Caki2 (cell line): ENCODE results near the gene ACP2. TPM values are rescaled to one million over a fixed set of nuclear protein-coding genes. Genes with fewer than 3 reads are reported as not detected.
A peak's percentile ranks its signal among the peaks of the same experiment; 100 is the strongest.

Experiments used
- DNase-seq: peaks from one replicate; pipeline ENCODE4 v3.0.0-alpha.2; 2015; ENCODE audit warnings: low read depth
- in situ Hi-C: cut with HindIII; loops from 2 replicates; pipeline ENCODE4 v1.10.0; 2016; ENCODE audit warnings: low sequenced_read_pairs, low pct_unique_long_range_greater_than_20kb, mixed read lengths
- total RNA-seq: library from RNA; depleted of rRNA; stranded (reverse); fragments of >200 nt; shearing (Covaris generic); gene quantifications from 2 replicates; pipeline ENCODE4 v1.2.3, GENCODE V29; 2014; ENCODE audit warnings: low replicate concordance

ACP2 gene
- total RNA-seq, 1 experiment from 2014 or later = 12.3 TPM

DNA sequence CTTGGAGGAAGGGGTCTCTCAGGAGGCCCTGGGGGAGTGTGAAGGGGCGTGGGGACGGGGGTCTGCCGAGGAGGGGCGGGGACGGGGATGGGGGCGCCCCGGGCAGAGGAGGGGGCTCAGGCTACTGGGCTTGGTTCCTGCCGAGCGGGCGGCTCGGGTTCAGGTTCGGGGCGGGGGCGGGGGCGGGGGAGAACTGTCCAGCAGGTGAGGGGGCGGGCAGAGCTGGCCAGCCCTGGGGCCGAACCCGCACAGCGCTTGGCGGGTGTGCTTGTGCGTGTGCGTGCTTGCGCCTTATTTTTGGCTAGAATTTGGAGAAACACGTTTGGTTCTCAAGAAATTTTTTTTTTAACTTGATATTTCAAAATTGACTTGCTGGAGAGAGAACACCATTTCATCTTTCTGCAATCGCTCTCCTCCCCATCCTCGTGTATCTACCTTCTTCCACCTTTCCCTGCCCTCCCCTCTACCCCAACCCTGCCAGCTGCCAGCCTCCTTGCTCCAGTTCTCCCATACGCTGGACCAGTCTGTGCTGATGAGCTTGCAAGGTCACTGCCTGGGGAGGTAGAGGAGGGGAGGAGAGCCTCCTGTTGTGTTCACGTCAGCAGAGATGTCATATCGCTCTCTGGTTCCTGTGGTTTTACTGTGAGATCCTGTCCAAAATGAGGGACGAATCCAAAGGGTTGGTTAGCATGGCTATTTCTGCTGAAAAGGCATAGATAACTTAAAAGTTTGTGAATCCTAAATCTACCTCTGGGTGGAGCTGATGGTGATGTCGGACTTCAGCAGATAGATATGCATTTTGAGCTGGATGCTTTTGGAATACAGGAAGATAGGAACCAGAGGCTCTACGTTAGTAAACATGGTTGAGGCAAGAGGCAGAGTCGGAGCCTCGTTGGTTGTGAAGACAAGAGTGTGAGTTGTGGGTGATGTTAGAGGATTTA lies 22.0 kb upstream of the ACP2 start:
- DNase-seq = peak; percentile 23
- in situ Hi-C loops = no loop called here

DNA sequence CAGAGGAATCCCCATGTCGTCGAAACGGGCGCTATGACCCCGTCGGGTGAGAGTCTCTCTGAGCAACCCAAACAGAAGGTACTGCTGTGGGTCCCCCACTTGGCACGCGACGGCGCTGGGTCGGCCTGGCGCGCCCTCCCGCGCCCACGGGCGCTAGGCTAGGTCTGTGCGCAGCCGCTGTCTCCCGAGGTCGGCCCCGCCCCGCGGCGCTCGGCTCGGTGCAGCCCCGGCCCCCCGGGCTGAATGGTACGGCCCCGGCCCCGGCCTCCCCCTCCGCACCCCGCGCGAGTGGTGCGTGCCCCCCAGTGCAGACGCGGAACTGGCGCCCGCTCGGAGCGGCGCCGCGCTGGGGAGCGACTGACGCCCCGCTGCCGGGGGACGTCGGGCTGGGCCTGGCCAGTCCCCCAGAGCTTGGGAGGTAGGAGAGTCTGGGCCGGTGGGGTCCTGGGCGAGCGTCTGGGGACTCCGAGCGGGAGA lies 21.3 kb upstream of the ACP2 start, which contains the start of gene MADD:
Gene MADD (plus strand): TSS at position 305 of the 477 bp plus-strand sequence.
- DNase-seq = peak; percentile 55
- in situ Hi-C loops = no loop called here

DNA sequence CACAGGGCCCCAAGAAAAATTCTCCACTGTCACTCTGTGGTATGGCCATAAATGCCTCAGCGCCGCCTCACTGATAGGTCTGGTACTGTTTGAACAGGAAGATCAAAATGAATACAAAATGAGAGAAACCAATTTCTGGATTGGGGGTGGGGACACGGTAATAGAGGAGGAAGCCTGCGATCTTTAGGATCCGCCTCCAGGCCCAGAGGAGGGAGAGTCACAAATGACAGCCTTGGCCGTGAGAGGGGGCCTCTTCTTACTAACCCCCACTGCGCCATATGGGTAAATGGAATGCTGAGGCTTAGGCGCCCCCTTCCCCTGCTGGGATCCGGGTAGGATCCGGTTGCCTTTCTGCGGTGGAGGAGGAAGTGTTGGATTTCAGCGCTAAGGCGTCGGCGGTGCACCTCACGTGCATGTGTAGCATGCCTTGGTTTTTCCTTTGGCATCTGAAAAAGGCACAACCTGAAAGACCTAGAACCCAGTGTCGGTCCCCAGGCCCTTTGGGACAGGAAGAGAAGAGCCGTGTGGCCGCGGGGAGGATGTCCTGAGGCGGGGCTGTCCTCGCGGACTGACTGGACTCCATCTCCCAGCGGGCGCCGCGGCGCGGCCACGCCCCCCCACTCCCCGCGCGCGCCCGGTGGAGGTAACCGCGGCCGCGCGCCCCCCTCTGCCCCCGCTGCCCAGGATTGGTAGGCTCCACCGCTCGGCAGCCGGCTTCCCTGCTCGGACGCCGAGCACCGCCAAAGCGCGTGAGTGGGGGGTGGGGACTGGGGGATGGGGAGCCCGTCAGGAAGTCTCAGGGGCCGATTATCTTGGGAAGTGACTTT lies 20.6 kb upstream of the ACP2 start:
- in situ Hi-C loops = no loop called here

DNA sequence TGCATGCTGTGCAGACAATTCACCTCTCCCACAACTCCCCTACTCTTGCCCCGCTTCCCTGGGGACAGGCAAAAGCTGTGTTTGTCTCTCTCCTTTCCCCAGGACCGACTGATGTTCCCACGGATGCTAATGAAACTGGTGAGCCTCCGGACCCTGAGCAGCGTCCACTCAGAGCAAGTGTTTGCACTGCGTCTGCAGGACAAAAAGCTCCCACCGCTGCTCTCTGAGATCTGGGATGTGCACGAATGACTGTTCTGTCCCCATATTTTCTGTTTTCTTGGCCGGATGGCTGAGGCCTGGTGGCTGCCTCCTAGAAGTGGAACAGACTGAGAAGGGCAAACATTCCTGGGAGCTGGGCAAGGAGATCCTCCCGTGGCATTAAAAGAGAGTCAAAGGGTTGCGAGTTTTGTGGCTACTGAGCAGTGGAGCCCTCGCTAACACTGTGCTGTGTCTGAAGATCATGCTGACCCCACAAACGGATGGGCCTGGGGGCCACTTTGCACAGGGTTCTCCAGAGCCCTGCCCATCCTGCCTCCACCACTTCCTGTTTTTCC lies 19.9 kb upstream of the ACP2 start:
- in situ Hi-C loops = no loop called here
- no peak for DNase-seq

More for the DNA sequence above, 20.6 kb upstream of the ACP2 start:
- peak; percentile 83 for DNase-seq

DNA sequence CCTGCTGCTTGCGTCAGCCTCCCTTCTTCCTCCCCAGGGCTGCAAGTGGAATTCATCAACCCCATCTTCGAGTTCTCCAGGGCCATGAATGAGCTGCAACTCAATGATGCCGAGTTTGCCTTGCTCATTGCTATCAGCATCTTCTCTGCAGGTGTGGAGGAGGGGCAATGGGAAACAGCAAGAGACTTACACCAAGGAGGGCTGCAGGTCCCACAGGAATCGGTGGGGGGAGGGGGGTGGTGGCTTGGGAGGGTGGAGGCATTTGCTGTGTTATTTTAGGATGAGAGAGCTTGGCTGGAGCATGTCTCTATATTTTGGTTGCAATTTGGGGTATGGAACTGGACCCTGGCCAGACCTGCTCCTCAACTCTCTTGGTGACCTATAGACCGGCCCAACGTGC lies 19.3 kb upstream of the ACP2 start:
- in situ Hi-C loops = no loop called here
- DNase-seq = no peak

DNA sequence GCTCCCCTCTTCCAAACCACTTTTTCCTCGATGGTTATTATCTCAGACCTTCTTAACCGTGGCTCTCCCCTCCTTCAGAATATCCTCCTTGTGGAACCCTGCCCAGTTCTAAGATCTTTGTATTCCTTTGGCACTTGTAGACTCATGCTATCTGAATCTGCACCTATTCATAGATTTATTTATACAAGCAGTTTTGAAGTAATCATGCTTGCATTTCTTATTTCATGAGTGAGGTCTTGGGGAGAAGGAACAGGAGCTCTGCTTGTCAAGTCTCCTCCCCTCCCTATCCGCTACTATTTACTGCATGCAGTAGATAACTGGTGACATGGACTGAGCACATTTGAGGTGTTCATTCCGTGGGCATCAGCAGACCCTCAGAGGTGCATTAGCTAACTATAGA lies 15.9 kb upstream of the ACP2 start:
- in situ Hi-C loops = no loop called here
- DNase-seq = no peak

DNA sequence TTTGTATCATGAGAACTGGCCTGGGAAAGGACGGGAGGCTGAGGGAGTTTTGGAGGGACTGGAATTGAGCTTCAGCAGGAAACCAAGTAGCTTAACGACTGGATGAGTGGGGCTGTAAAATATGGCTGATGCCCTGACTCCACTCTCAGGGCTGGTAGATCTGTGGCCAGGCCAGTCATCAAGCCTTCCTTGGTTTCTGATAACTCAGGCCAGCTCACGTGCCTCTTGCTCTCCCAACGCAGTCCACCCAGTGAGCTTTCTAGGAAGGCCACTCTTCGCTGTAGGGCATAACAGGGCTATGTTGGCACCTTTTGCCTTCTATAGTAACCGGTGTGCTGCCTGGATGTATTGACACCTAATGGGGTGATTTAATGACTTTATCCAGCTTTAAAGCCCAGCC lies 15.5 kb upstream of the ACP2 start:
- in situ Hi-C loops = no loop called here
- no peak for DNase-seq

DNA sequence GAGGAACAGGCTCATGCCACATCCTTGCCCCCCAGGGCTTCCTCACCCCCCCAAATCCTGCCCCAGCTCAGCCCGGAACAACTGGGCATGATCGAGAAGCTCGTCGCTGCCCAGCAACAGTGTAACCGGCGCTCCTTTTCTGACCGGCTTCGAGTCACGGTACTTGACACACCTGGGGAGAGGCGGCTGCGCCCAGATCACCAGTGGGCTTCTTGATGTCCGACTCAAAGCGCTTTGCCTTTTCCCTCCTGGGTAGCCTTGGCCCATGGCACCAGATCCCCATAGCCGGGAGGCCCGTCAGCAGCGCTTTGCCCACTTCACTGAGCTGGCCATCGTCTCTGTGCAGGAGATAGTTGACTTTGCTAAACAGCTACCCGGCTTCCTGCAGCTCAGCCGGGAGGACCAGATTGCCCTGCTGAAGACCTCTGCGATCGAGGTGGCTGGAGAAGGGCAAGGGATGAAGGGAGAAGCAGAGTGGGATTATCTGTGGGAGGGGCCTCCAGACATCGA lies 12.7 kb upstream of the ACP2 start:
- DNase-seq = no peak

DNA sequence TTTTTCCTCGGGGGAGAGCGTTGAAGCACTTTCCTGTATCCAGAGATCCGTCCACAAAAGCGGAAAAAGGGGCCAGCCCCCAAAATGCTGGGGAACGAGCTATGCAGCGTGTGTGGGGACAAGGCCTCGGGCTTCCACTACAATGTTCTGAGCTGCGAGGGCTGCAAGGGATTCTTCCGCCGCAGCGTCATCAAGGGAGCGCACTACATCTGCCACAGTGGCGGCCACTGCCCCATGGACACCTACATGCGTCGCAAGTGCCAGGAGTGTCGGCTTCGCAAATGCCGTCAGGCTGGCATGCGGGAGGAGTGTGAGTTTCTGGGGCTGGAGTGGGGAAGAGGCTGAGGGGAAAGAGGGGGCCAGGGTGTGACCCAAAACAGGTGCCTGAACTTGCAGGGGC lies 11.8 kb upstream of the ACP2 start:
- in situ Hi-C loops = no loop called here
- no peak for DNase-seq

More for the DNA sequence above, 12.7 kb upstream of the ACP2 start:
- in situ Hi-C loops = no loop called here

DNA sequence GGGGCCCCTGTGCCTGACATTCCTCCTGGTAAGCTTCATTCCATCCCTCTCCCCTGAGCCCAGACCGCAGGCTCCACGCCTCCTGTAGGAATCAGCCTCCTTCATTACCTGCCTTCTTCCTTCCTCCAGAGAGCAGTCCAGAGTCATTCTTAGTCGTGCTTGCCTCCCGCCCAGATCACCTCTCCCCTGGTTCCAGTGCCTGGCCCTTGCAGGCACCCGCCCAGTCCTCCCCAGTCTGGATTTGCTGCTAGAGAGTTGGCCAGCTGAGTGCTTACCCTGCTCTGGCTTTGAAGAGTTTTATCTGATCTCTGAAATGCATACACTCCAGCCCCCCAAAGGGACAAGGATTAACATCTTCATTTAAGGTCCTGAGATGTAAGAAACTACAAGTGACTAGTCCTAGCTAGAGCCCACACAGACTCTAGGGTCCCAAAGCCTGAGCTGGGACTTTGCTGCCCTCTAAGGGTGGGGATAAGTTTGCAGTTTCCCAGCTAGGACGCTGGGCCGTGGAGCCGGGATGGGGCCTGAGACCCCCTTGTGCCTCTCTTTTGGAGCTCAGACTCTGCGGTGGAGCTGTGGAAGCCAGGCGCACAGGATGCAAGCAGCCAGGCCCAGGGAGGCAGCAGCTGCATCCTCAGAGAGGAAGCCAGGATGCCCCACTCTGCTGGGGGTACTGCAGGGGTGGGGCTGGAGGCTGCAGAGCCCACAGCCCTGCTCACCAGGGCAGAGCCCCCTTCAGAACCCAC lies 10.8 kb upstream of the ACP2 start:
- in situ Hi-C loops = no loop called here
- DNase-seq = peak; percentile 45

DNA sequence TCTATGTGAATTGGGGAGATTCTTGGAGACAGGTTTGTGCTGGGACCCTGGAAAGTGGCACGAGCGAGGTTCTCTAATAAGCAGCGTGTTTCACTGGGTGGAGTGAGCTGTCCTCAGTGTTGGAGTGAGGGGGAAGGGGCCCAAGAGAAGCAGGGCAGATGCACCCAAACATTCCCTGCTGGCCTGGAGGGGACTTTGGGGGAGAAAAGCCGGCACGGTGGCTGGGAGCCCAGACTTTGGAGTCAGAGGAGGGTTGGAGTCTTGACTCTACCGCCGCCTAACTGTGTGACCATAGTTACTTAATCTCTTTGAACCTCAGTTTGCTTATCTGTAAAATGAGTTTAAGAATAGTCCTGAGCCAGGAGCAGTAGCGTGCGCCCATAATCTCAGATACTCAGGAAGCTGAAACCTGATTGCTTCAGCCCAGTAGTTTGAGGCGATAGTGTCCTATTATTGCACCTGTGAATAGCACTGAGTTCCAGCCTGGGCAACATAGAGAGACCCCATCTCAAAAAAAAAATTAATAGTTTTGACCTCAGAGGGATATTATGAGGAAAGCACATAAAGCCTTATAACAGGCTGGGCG lies 9.8 kb upstream of the ACP2 start:
- in situ Hi-C loops = no loop called here
- DNase-seq = no peak

DNA sequence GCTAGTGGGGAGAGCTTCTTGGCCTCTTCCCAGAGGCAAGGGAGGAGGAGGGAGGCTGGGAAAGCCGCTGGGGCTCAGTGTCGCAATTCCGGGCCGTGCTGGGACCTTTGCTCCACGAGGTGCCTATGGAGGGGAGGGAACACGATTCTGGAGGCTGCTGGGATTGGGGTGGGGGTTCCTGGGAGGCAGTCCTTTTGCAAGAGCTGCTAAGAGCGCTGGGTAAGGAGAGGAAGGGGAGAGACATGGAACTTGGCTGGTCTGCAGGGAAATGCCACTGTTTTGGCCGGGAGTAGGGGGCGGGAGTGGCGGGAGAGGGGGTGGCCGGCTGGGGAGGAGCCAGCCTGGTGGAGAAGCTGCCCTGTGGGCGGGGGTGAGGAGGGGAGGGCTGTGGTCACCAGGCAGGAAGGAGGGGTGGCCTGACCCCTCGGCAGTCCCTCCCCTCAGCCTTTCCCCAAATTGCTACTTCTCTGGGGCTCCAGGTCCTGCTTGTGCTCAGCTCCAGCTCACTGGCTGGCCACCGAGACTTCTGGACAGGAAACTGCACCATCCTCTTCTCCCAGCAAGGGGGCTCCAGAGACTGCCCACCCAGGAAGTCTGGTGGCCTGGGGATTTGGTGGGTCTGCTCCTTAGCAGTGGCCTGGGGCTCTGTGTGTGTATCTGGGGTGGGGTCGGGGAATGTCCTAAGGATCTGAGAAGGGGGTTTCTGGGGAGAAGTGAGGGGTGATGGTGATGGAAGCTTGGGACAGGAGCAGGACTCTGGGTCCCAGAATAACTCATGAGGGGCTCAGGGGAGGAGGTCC lies 9.1 kb upstream of the ACP2 start, which contains the start of gene NR1H3:
Gene NR1H3 (plus strand): TSS at position 480 of the 800 bp plus-strand sequence. CDS start 1,221 bp downstream, outside the sequence.
- in situ Hi-C loops = no loop called here
- no peak for DNase-seq

DNA sequence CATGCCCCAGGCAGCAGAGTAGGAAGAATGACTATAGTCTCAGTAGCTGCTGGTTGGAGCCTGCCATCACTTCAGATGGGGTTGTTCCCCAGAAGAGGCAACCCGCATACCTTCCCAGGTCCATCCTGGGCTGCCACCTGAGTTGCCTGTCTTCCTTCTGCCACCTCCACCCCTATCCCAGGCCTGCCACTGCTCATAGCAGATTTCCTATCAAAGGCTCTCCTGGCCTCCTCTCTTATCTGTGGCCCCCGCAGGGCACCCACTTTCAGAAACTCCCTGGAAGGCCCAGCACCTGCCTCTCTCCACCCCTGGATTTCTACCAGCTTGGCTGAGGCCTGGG lies 8.5 kb upstream of the ACP2 start:
- in situ Hi-C loops = no loop called here
- DNase-seq = no peak

DNA sequence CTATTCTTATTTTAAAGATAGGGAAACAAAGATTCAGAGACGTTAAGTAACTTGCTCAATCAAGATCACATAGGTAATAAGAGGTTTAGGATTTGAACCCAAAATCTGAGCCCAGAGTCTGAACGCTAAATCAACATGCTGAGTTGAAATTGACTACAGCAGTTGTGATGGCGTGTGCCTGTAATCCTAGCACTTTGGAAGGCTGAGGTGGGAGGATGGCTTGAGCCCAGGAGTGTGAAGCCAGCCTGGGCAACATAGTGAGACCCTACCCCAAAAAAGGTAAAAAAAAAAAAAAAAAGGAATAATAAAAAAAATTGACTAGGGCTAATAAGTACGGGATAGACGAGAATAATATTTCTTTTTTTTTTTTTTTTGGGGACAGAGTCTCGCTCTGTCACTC lies 7.8 kb upstream of the ACP2 start:
- in situ Hi-C loops = no loop called here
- no peak for DNase-seq

DNA sequence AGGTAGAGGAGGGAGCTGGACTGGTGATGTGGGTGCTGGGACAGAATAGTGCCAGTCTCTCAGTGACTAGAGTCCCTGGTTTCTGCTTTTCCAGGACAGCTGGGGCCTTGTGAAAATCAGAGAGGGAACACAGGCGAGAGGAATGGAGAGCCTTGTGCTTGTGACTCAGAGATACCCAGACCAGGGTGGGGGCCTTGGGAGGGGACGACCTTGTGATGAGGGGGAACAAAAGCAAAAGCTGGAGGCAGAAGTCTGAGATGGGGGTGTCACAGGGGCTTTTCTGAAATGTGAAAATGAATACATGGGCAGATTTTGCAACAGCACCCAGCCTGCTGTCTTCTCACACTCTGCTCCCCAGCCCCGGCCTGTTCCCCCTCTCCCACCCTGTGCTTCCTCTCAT lies 5.8 kb upstream of the ACP2 start:
- in situ Hi-C loops = no loop called here
- no peak for DNase-seq

DNA sequence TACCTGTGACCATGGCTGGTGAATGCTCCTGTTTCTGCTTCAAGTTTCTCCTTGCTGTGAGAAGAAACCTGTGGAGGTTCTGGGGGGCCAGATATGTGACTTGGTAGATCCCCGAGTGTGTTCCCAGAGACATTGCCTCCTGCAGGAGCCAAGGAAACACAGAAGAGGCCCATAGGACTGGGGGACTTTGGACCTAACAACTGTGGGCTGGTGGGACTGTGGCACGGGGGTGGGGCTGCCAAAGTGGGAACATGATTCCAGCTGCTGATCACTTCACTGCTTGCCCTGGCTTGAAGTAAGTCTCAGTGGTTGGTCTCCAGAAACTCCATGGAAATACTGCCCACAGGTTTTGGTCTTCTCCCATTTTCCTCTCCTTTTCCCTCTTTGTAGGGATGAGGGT lies 5.0 kb upstream of the ACP2 start:
- DNase-seq = no peak
- in situ Hi-C loops = no loop called here

DNA sequence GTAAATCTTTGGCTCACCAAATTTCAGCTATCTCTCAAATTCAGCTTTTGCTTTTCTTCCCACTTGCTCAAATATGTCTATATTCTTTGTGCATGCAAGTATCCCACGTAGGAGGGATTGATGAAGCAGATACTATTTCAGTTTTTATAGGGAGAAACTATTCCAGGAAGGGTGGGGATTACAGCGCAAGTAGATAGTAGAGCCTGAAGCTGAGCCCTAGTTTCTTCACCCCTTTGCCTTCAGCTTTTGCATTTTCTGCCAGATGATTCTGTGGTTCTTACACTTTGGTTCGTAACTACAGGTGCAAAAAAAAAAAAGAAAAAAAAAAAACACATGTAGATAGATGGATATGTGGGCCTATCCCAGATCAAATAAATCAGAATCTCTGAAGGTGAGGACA lies 3.1 kb upstream of the ACP2 start:
- DNase-seq = no peak
- in situ Hi-C loops = no loop called here
